Right hindlimb (tissue), 1 donor: ENCODE measurements around the gene EIF2AK2.

Experiments used
- DNase-seq: peaks from one replicate; pipeline ENCODE4 v3.0.0-alpha.2; 2018

EIF2AK2 gene

GRCh38 chr2:37168217-37168981 lies 11.6 kb upstream of the EIF2AK2 start:
- DNase-seq = peak; percentile 29

- DNase-seq = no peak
These were observed 10.9 kb upstream of the EIF2AK2 start for GRCh38 chr2:37167636-37168180.

- no peak for DNase-seq
These were observed 8.0 kb upstream of the EIF2AK2 start for GRCh38 chr2:37164757-37165156.

- peak; percentile 79 for DNase-seq
These were observed 516 bp downstream of the EIF2AK2 start for GRCh38 chr2:37156071-37156856.

- no peak for DNase-seq
These were observed 2.0 kb downstream of the EIF2AK2 start for GRCh38 chr2:37154785-37155184.

GRCh38 chr2:37153224-37153623 lies 3.6 kb downstream of the EIF2AK2 start:
- DNase-seq = no peak

GRCh38 chr2:37149626-37150322 lies 7.0 kb downstream of the EIF2AK2 start:
- DNase-seq = no peak

- DNase-seq = no peak
These were observed 8.5 kb downstream of the EIF2AK2 start for GRCh38 chr2:37148325-37148724.

- DNase-seq = no peak
These were observed 10.7 kb downstream of the EIF2AK2 start for GRCh38 chr2:37146062-37146461.

- no peak for DNase-seq
These were observed 12.8 kb downstream of the EIF2AK2 start for GRCh38 chr2:37143974-37144373.

- no peak for DNase-seq
These were observed 14.2 kb downstream of the EIF2AK2 start for GRCh38 chr2:37142546-37142945.

GRCh38 chr2:37132914-37133313 lies 23.9 kb downstream of the EIF2AK2 start:
- DNase-seq = no peak

GRCh38 chr2:37125416-37125815 lies 31.4 kb downstream of the EIF2AK2 start:
- DNase-seq = peak; percentile 42

GRCh38 chr2:37119157-37119556 lies 37.6 kb downstream of the EIF2AK2 start:
- DNase-seq = no peak

- no peak for DNase-seq
These were observed 39.2 kb downstream of the EIF2AK2 start for GRCh38 chr2:37117566-37117965.

- DNase-seq = no peak
These were observed 44.8 kb downstream of the EIF2AK2 start for GRCh38 chr2:37111958-37112357.

- DNase-seq = no peak
These were observed 46.2 kb downstream of the EIF2AK2 start for GRCh38 chr2:37110306-37111212.

- DNase-seq = no peak
These were observed 47.3 kb downstream of the EIF2AK2 start for GRCh38 chr2:37109523-37109922.

GRCh38 chr2:37105150-37105549 lies 51.6 kb downstream of the EIF2AK2 start:
- no peak for DNase-seq

GRCh38 chr2:37104178-37104577 lies 52.6 kb downstream of the EIF2AK2 start:
- no peak for DNase-seq

GRCh38 chr2:37102588-37102987 lies 54.2 kb downstream of the EIF2AK2 start:
- no peak for DNase-seq

GRCh38 chr2:37100054-37100453 lies 56.7 kb downstream of the EIF2AK2 start:
- no peak for DNase-seq
